GM12864 (cell line): Measurements from ENCODE around the gene PGA5.
A peak's percentile ranks its signal among the peaks of the same experiment; 100 is the strongest.
"Not testable (repeated sequence)": the region's sequence is repeated elsewhere in the genome, so short reads cannot be mapped to it uniquely, and the experiment has no call there.

Experiments
- DNase-seq: peaks from one replicate; pipeline ENCODE4 v3.0.0-alpha.2; 2011; ENCODE audit warnings: low read depth
- H3K4me3 ChIP-seq: 2 replicates; pipeline ENCODE4 v1.5.1; 2011; ENCODE audit warnings: mild to moderate bottlenecking, low read depth, low read length, control low read depth
- CTCF ChIP-seq: IDR thresholded peaks from 2 replicates; pipeline ENCODE4 v1.5.1; 2011; ENCODE audit warnings: low read depth, mild to moderate bottlenecking, moderate library complexity, low read length, control low read depth, inconsistent platforms; ENCODE audit errors: missing control alignments

PGA5 gene

GRCh38 chr11:61232548-61233145, 8.3 kb upstream of the PGA5 start:
- DNase-seq, H3K4me3 ChIP-seq: not testable (repeated sequence)

DNA sequence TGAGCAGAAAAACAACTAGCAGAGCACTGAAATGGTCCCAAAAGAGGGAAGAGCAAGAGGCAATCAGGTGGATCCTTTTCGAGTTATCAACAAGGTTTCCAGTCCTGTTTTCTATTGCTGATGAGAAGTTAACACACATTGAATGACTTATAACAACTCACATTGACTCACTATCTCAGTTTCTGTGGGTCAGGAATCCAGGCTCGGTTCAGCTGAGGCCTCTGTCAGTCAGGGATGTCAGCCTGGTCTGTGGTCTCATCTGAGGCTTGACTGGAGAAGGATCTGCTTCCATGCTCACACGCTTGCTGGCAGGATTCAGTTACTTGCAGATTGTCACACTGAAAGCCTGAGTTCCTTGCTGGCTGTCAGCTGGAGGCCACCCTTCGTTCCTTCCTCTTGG, 3.8 kb upstream of the PGA5 start:
- DNase-seq, result not testable (repeated sequence)

GRCh38 chr11:61240288-61240687, 687 bp upstream of the PGA5 start:
- H3K4me3 ChIP-seq, DNase-seq: not testable (repeated sequence)

More for the DNA sequence above, 3.8 kb upstream of the PGA5 start:
- H3K4me3 ChIP-seq, result not testable (repeated sequence)

- DNase-seq, H3K4me3 ChIP-seq: not testable (repeated sequence)
These were observed 551 bp downstream of the PGA5 start for GRCh38 chr11:61241526-61241925.

DNA sequence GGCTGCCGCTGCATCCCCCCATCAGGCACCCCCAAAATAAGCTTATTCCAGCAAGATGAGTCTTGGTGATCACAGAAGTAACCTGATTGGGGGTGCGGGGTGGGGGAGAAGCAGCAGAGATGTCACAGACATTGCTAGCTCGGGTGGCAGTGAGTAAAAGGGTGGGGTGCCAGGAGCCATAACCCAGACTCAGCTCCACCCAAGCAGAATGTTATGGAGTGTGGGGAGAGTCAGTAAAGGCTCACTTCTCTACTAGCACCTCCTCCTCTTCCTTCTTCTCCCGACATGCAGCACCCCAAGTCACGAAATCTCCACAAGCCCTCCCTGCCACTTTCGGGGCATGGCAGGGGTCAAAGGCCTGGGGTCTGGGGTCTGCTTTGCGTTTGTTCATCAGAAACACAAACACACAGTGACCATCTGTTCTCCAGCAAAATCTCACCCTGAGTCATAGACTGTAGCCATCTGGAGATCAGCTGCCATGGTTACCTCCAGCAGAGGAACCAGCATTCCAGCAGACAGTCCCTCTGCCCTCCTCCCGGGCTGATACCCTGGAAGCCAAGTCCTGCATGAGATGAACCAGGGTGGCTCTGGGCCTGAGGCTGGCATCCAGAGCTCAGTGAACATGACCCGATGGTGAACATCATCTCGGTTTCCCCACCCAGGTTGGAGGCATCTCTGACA, 4.4 kb downstream of the PGA5 start:
- DNase-seq, H3K4me3 ChIP-seq: not testable (repeated sequence)

DNA sequence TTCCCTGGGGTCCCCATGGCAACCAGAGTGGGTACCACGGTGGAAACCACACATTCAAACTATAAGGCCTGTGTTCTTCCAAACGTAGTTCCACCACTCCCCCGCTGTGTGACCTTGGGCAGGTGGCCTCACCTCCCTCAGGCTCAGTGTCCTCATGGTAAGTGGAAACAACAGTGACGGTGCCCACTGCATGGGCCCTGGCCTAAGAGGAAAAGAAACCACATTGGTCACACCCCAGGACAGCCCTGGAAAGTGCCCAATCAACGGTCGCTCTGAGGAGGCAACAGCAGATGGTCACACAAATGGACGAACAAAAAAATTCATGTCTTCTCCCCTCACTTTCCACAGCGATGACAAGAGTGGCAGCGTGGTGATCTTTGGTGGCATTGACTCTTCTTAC, 7.1 kb downstream of the PGA5 start:
- H3K4me3 ChIP-seq, DNase-seq: not testable (repeated sequence)

DNA sequence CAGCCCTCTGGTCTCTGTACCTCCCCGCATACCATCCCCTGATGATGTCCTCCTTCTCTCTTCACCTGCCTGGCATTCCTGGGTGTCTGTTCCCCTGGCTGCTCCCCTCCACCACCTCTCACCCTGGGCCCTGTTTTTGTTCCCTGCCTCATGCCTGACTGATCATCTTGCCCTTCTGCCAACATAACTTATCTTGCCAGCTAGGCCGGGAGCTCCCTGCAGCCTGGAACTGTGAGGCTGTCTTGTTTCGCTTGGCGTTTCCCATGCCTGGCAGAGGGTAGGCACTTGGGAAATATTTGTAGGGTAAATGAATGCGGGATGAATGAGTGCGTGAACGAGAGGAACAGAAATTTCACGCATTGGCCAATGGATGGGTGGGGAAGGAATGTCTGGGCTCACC, 8.2 kb downstream of the PGA5 start:
- H3K4me3 ChIP-seq, DNase-seq: not testable (repeated sequence)

- DNase-seq, H3K4me3 ChIP-seq: not testable (repeated sequence)
These were observed 10.1 kb downstream of the PGA5 start for GRCh38 chr11:61250796-61251765.

DNA sequence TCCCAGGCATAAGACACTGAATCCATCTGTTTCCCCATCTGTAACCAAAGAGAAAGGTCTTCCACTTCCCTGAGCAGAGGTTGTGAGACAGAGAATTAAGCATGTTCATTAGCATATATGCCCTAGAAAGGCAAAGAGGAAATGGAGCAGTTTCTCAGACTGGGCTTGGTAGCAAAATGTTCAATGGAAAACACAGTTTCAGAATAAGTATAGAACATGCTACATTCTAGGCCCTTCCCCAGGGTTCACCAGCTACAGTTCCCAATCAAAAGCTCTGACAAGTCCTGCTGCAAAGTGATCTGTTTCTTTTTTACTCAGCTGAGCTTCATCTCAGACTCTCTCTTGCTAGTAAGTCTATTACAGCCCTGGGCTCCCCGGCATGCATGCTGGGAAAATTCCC, 11.4 kb downstream of the PGA5 start:
- not testable (repeated sequence) for H3K4me3 ChIP-seq, DNase-seq

GRCh38 chr11:61254403-61255025, 13.5 kb downstream of the PGA5 start:
- TF ChIP-seq CTCF, result peak; percentile 99
- H3K4me3 ChIP-seq, result no peak overlapping the region
- peak; percentile 19 for DNase-seq

DNA sequence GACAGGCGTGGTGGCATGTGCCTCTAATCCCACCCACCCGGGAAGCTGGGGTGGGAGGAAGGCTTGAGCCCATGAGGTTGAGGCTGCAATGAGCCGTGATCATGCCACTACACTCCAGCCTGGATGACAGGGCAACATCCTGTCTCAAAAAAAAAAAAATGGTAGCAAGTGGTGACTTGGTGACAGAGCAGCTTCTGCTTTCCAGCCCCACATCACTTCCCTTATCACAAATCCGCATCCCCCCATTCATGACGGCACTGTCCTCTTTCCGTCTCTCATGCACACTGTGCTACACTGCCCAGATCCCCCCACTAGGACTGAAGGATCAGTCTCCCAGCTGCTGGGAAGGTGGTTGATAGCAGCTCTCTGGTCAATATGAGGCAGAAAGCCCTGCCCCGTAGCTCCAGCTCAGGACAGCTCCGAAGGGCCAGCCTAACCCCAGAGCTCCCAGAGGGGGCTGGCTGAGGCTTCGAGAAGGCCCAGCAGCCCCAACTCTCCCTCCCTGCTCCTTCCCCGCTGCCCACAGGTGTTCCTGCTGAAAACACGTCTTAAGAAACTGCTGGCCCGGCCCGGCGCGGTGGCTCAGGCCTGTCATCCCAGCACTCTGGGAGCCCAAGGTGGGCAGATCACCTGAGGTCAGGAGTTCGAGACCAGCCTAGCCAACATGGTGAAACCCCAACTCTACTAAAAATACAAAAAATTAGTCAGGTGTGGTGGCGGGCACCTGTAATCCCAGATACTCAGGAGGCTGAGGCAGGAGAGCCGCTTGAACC, 15.9 kb downstream of the PGA5 start:
- H3K4me3 ChIP-seq, result no peak overlapping the region
- DNase-seq, result no peak
- TF ChIP-seq CTCF, result no peak
